HepG2 (cell line): Measurements from ENCODE around the gene CDC42BPG. TPM values are rescaled to one million over a fixed set of nuclear protein-coding genes. Genes with fewer than 3 reads are reported as not detected.

Experiments
- CBX5 ChIP-seq: sonication (generic); formaldehyde crosslinking; IDR thresholded peaks from 2 replicates; pipeline ENCODE4 v1.4.0; 2020; ENCODE audit warnings: missing genetic modification reagents, borderline replicate concordance
- ELF3 ChIP-seq: IDR thresholded peaks from 2 replicates; pipeline ENCODE4 v1.6.1; 2016; ENCODE audit warnings: missing genetic modification reagents, missing compliant biosample characterization
- MED8 ChIP-seq: sonication (generic); formaldehyde crosslinking; IDR thresholded peaks from 2 replicates; pipeline ENCODE4 v1.8.1; 2023; ENCODE audit warnings: mild to moderate bottlenecking, missing genetic modification reagents; ENCODE audit not compliant: insufficient replicate concordance
- NR1H2 ChIP-seq: sonication (generic); formaldehyde crosslinking; IDR thresholded peaks from 2 replicates; pipeline ENCODE4 v1.8.1; 2022; ENCODE audit warnings: low read depth, missing genetic modification reagents, borderline replicate concordance
- RBAK ChIP-seq: sonication (generic); formaldehyde crosslinking; IDR thresholded peaks from 2 replicates; pipeline ENCODE4 v1.5.1; 2020; ENCODE audit warnings: mild to moderate bottlenecking, missing genetic modification reagents
- RBM22 ChIP-seq: fragments of 200-400 bp; formaldehyde crosslinking; optimal IDR thresholded peaks from 2 replicates; pipeline ENCODE3; 2017; ENCODE audit warnings: mild to moderate bottlenecking, low read length, moderate library complexity
- RFX5 ChIP-seq: IDR thresholded peaks from 2 replicates; pipeline ENCODE4 v1.6.1; 2011; ENCODE audit warnings: low read depth, low read length, improper control_type of control experiment
- SALL2 ChIP-seq: sonication (generic); formaldehyde crosslinking; IDR thresholded peaks from 2 replicates; pipeline ENCODE4 v1.8.1; 2023; ENCODE audit warnings: mild to moderate bottlenecking, missing genetic modification reagents, inconsistent platforms
- THRA ChIP-seq: sonication (generic); formaldehyde crosslinking; IDR thresholded peaks from 2 replicates; pipeline ENCODE4 v1.4.0; 2020; ENCODE audit warnings: missing genetic modification reagents, borderline replicate concordance
- XBP1 ChIP-seq: sonication (generic); formaldehyde crosslinking; IDR thresholded peaks from 2 replicates; pipeline ENCODE4 v1.5.0; 2020; ENCODE audit warnings: missing genetic modification reagents
- ZBTB49 ChIP-seq: sonication (generic); formaldehyde crosslinking; IDR thresholded peaks from 2 replicates; pipeline ENCODE4 v1.4.0; 2020; ENCODE audit warnings: missing genetic modification reagents, borderline replicate concordance
- ZMAT5 ChIP-seq: sonication (generic); formaldehyde crosslinking; IDR thresholded peaks from 2 replicates; pipeline ENCODE4 v1.5.0; 2020; ENCODE audit warnings: mild to moderate bottlenecking, low read depth, missing genetic modification reagents, borderline replicate concordance
- ZNF615 ChIP-seq: sonication (generic); formaldehyde crosslinking; IDR thresholded peaks from 2 replicates; pipeline ENCODE4 v1.5.0; 2020; ENCODE audit warnings: mild to moderate bottlenecking, missing genetic modification reagents, borderline replicate concordance
- ZNF720 ChIP-seq: sonication (generic); formaldehyde crosslinking; IDR thresholded peaks from 2 replicates; pipeline ENCODE4 v1.4.0; 2020; ENCODE audit warnings: missing genetic modification reagents
- polyA plus RNA-seq, 8 experiments: library from polyadenylated mRNA; depleted of rRNA in 3 of 8; stranded (reverse) in 7 of 8; unstranded in 1 of 8; fragments of >200 nt; fragmentation: Illumina TruSeq in 4 of 8; extraction: Trizol in 4 of 8; gene quantifications; 2 replicates each; pipeline versions ENCODE4 v1.2.1 to v1.2.3, GENCODE V29; 2011 to 2016; ENCODE audit warnings: low read depth in 4 of 8, missing spikeins in 1 of 8, mixed read lengths in 1 of 8; ENCODE audit not compliant: insufficient read depth in 1 of 8
- total RNA-seq, 5 experiments: library from RNA; depleted of rRNA; stranded (reverse); fragments of >200 nt; fragmentation: Illumina TruSeq; extraction: Trizol; gene quantifications; 2 replicates each; pipeline ENCODE4 v1.2.3, GENCODE V29; 2016; ENCODE audit warnings: low read depth in 1 of 5

The CDC42BPG gene
- total and polyA plus RNA-seq, 2 of the 13 experiments (the other 11 are each of a cell fraction or from before 2014, with no cell fraction given): 0.55 to 1.4 TPM

- TF ChIP-seq ZBTB49 (CRISPR knock-in tag) (no peak), ZNF615 (CRISPR knock-in tag) (no peak), ELF3 (CRISPR knock-in tag) (peak; percentile 51; the same call in 1 of the 2 replicates), RBM22 (no peak), XBP1 (CRISPR knock-in tag) (no peak), THRA (CRISPR knock-in tag) (peak; percentile 39; the same call in 1 of the 2 replicates), ZNF720 (CRISPR knock-in tag) (no peak), MED8 (CRISPR knock-in tag) (no peak), RFX5 (no peak), NR1H2 (CRISPR knock-in tag) (no peak), CBX5 (CRISPR knock-in tag) (peak; percentile 48; the same call in 1 of the 2 replicates), RBAK (CRISPR knock-in tag) (no peak), ZMAT5 (no peak), SALL2 (CRISPR knock-in tag) (no peak)
Observed at GRCh38 chr11:64846998-64847666, 2.7 kb upstream of the CDC42BPG start (continued).
